Non-pigmented ciliary epithelial cell (primary cell): Measurements from ENCODE around the gene UBQLN1.

Source experiments
- DNase-seq: peaks from one replicate; pipeline ENCODE4 v3.0.0-alpha.2; 2010; ENCODE audit warnings: low read depth

The UBQLN1 gene

GRCh38 chr9:83688921-83689320 is 18.8 kb downstream of the UBQLN1 start:
- DNase-seq, result no peak

- DNase-seq, result no peak
These were observed 26.3 kb downstream of the UBQLN1 start for GRCh38 chr9:83681490-83681889.

- DNase-seq, result no peak
These were observed 27.5 kb downstream of the UBQLN1 start for GRCh38 chr9:83680233-83680632.

GRCh38 chr9:83677596-83677995 is 30.2 kb downstream of the UBQLN1 start:
- DNase-seq, result no peak

- no peak for DNase-seq
These were observed 32.3 kb downstream of the UBQLN1 start for GRCh38 chr9:83675466-83675865.

GRCh38 chr9:83671451-83671850 is 36.3 kb downstream of the UBQLN1 start:
- no peak for DNase-seq

- DNase-seq, result no peak
These were observed 37.4 kb downstream of the UBQLN1 start for GRCh38 chr9:83670381-83670780.

- DNase-seq, result no peak
These were observed 38.7 kb downstream of the UBQLN1 start for GRCh38 chr9:83669067-83669466.

GRCh38 chr9:83665580-83666200 is 42.1 kb downstream of the UBQLN1 start:
- no peak for DNase-seq

- DNase-seq, result no peak
These were observed 44.8 kb downstream of the UBQLN1 start for GRCh38 chr9:83662933-83663332.

- DNase-seq, result no peak
These were observed 50.8 kb downstream of the UBQLN1 start for GRCh38 chr9:83656952-83657351.

- DNase-seq, result no peak
These were observed 51.6 kb downstream of the UBQLN1 start for GRCh38 chr9:83656032-83656680.

GRCh38 chr9:83655433-83655832 is 52.3 kb downstream of the UBQLN1 start:
- DNase-seq, result no peak

- DNase-seq, result no peak
These were observed 55.3 kb downstream of the UBQLN1 start for GRCh38 chr9:83652433-83652832.

GRCh38 chr9:83651558-83651957 is 56.2 kb downstream of the UBQLN1 start:
- DNase-seq, result no peak

GRCh38 chr9:83649515-83649914 is 58.2 kb downstream of the UBQLN1 start:
- no peak for DNase-seq

GRCh38 chr9:83649080-83649479 is 58.7 kb downstream of the UBQLN1 start:
- DNase-seq, result no peak

- DNase-seq, result no peak
These were observed 61.1 kb downstream of the UBQLN1 start for GRCh38 chr9:83646500-83647239.

GRCh38 chr9:83642793-83643192 is 65.0 kb downstream of the UBQLN1 start:
- DNase-seq, result no peak

GRCh38 chr9:83639266-83639665 is 68.5 kb downstream of the UBQLN1 start:
- no peak for DNase-seq

GRCh38 chr9:83637389-83637788 is 70.4 kb downstream of the UBQLN1 start:
- DNase-seq, result no peak

GRCh38 chr9:83636813-83637212 is 70.9 kb downstream of the UBQLN1 start:
- DNase-seq, result no peak

GRCh38 chr9:83633676-83634075 is 74.1 kb downstream of the UBQLN1 start:
- no peak for DNase-seq
